GM18511 (cell line): ENCODE measurements around the gene GALNT12.
A peak's percentile ranks its signal among the peaks of the same experiment; 100 is the strongest.

Source experiments
- ATAC-seq: cut with Tn5 transposase; IDR thresholded peaks from one replicate; pipeline ENCODE4 v1.9.1; 2021; ENCODE audit warnings: mild to moderate bottlenecking, moderate library complexity; ENCODE audit not compliant: unreplicated experiment

GALNT12 gene

GRCh38 chr9:98830554-98830953 lies 23.1 kb downstream of the GALNT12 start:
- ATAC-seq, result no peak

GRCh38 chr9:98831696-98832095 lies 24.2 kb downstream of the GALNT12 start:
- ATAC-seq, result no peak

GRCh38 chr9:98832768-98833089 lies 25.3 kb downstream of the GALNT12 start:
- ATAC-seq, result no peak

- ATAC-seq, result no peak
Measured at GRCh38 chr9:98833090-98833956, 25.9 kb downstream of the GALNT12 start.

- ATAC-seq, result no peak
Measured at GRCh38 chr9:98834386-98834785, 26.9 kb downstream of the GALNT12 start.

GRCh38 chr9:98836206-98836605 lies 28.7 kb downstream of the GALNT12 start:
- ATAC-seq, result no peak

- ATAC-seq, result no peak
Measured at GRCh38 chr9:98837516-98837915, 30.0 kb downstream of the GALNT12 start.

GRCh38 chr9:98838155-98838867 lies 30.8 kb downstream of the GALNT12 start:
- no peak for ATAC-seq

GRCh38 chr9:98838868-98839565 lies 31.5 kb downstream of the GALNT12 start:
- no peak for ATAC-seq

- no peak for ATAC-seq
Measured at GRCh38 chr9:98839724-98840123, 32.3 kb downstream of the GALNT12 start.

- no peak for ATAC-seq
Measured at GRCh38 chr9:98842510-98842909, 35.0 kb downstream of the GALNT12 start.

- no peak for ATAC-seq
Measured at GRCh38 chr9:98846081-98846480, 38.6 kb downstream of the GALNT12 start.

GRCh38 chr9:98846879-98847278 lies 39.4 kb downstream of the GALNT12 start:
- no peak for ATAC-seq

GRCh38 chr9:98848450-98849149 lies 41.1 kb downstream of the GALNT12 start:
- peak; percentile 88 for ATAC-seq

GRCh38 chr9:98849563-98849962 lies 42.1 kb downstream of the GALNT12 start:
- no peak for ATAC-seq

- ATAC-seq, result no peak
Measured at GRCh38 chr9:98850851-98851729, 43.6 kb downstream of the GALNT12 start.

GRCh38 chr9:98851730-98852459 lies 44.4 kb downstream of the GALNT12 start:
- no peak for ATAC-seq

GRCh38 chr9:98852460-98852734 lies 44.9 kb downstream of the GALNT12 start:
- ATAC-seq, result no peak

GRCh38 chr9:98852961-98853360 lies 45.5 kb downstream of the GALNT12 start:
- no peak for ATAC-seq

- ATAC-seq, result no peak
Measured at GRCh38 chr9:98854266-98854665, 46.8 kb downstream of the GALNT12 start.
